WTC11 (cell line): ENCODE results near the gene DRG2. TPM values are rescaled to one million over a fixed set of nuclear protein-coding genes. Genes with fewer than 3 reads are reported as not detected.

ENCODE experiments used
- ATAC-seq: fragments of 200-7000 bp; cut with Tn5 transposase; 2 replicates; pipeline ENCODE4 v1.10.0; 2021; ENCODE audit warnings: mild to moderate bottlenecking, moderate library complexity
- CTCF ChIA-PET: fragments of 300-600 bp; sonication (Branson Sonifier 250); formaldehyde crosslinking; loops from one replicate; lab custom pipeline; 2021; ENCODE audit warnings: antibody characterized with exemption; lab: Charles Lee
- POLR2A ChIA-PET: fragments of 350-600 bp; sonication (Branson Sonifier 250); formaldehyde crosslinking; loops from one replicate; lab custom pipeline; 2021; ENCODE audit warnings: antibody characterized with exemption; lab: Charles Lee
- DNase-seq: peaks from one replicate; pipeline ENCODE4 v3.0.0; 2021; ENCODE audit warnings: low spot score
- H3K27ac Mint-ChIP-seq: 2 replicates; pipeline ENCODE4 v1.8.0; 2021; ENCODE audit warnings: mixed read lengths
- H3K27me3 Mint-ChIP-seq: 2 replicates; pipeline ENCODE4 v1.8.0; 2021; ENCODE audit warnings: low read depth, mild to moderate bottlenecking, moderate library complexity, mixed read lengths
- H3K36me3 Mint-ChIP-seq: 2 replicates; pipeline ENCODE4 v1.8.0; 2021; ENCODE audit warnings: mixed read lengths
- H3K4me1 Mint-ChIP-seq: 2 replicates; pipeline ENCODE4 v1.8.0; 2022; ENCODE audit warnings: mixed read lengths
- H3K4me3 Mint-ChIP-seq: 2 replicates; pipeline ENCODE4 v1.8.0; 2021; ENCODE audit warnings: mild to moderate bottlenecking, moderate library complexity, mixed read lengths
- H3K9me3 Mint-ChIP-seq: 2 replicates; pipeline ENCODE4 v1.8.0; 2021; ENCODE audit warnings: mixed read lengths
- ESRRA ChIP-seq: sonication (generic); formaldehyde crosslinking; IDR thresholded peaks from 2 replicates; pipeline ENCODE4 v1.8.1; 2022; ENCODE audit warnings: mild to moderate bottlenecking, missing genetic modification reagents, borderline replicate concordance
- FOXJ3 ChIP-seq: sonication (generic); formaldehyde crosslinking; IDR thresholded peaks from 2 replicates; pipeline ENCODE4 v1.9.0; 2021; ENCODE audit warnings: missing genetic modification reagents, mild to moderate bottlenecking, borderline replicate concordance
- GABPB1 ChIP-seq: sonication (generic); formaldehyde crosslinking; IDR thresholded peaks from 2 replicates; pipeline ENCODE4 v1.8.1; 2023; ENCODE audit warnings: mild to moderate bottlenecking, missing genetic modification reagents
- JAZF1 ChIP-seq: fragments of 250-450 bp; sonication (Bioruptor Pico); IDR thresholded peaks from 2 replicates; pipeline ENCODE4 v1.9.0; 2021; ENCODE audit warnings: moderate library complexity, mild to moderate bottlenecking, inconsistent platforms
- MXD4 ChIP-seq: fragments of 250-450 bp; sonication (Bioruptor Pico); IDR thresholded peaks from 2 replicates; pipeline ENCODE4 v1.8.0; 2021; ENCODE audit warnings: mild to moderate bottlenecking, moderate library complexity, borderline replicate concordance
- NFYB ChIP-seq: sonication (generic); formaldehyde crosslinking; conservative IDR thresholded peaks from 2 replicates; pipeline ENCODE4 v1.8.0; 2022; ENCODE audit warnings: low read depth, missing genetic modification reagents
- OVOL2 ChIP-seq: fragments of 250-450 bp; sonication (Bioruptor Pico); IDR thresholded peaks from 2 replicates; pipeline ENCODE4 v1.9.0; 2021; ENCODE audit warnings: mild to moderate bottlenecking, borderline replicate concordance
- PRRX2 ChIP-seq: fragments of 250-450 bp; sonication (Bioruptor Pico); IDR thresholded peaks from 2 replicates; pipeline ENCODE4 v1.8.0; 2021; ENCODE audit warnings: mild to moderate bottlenecking
- SP1 ChIP-seq: sonication (generic); formaldehyde crosslinking; conservative IDR thresholded peaks from 2 replicates; pipeline ENCODE4 v1.8.1; 2022; ENCODE audit warnings: missing genetic modification reagents
- TEAD4 ChIP-seq: sonication (generic); formaldehyde crosslinking; IDR thresholded peaks from 2 replicates; pipeline ENCODE4 v1.8.0; 2022; ENCODE audit warnings: mild to moderate bottlenecking, missing genetic modification reagents
- ZNF121 ChIP-seq: sonication (generic); formaldehyde crosslinking; IDR thresholded peaks from 2 replicates; pipeline ENCODE4 v1.8.0; 2023; ENCODE audit warnings: missing genetic modification reagents
- ZNF423 ChIP-seq: fragments of 250-450 bp; sonication (Bioruptor Pico); IDR thresholded peaks from 2 replicates; pipeline ENCODE4 v2.1.2; 2022; ENCODE audit warnings: mild to moderate bottlenecking, moderate library complexity
- total RNA-seq: library from RNA; stranded (reverse); gene quantifications from 3 replicates; pipeline ENCODE4 v1.2.3, GENCODE V29; 2021
- TF ChIP-seq, protein P1 (sequence below): sonication (generic); formaldehyde crosslinking; IDR thresholded peaks from 2 replicates; pipeline ENCODE4 v1.8.0; 2022; ENCODE audit warnings: mild to moderate bottlenecking, missing genetic modification reagents
- TF ChIP-seq, protein P2 (sequence below): sonication (generic); formaldehyde crosslinking; IDR thresholded peaks from 2 replicates; pipeline ENCODE4 v1.8.0; 2023; ENCODE audit warnings: mild to moderate bottlenecking, missing genetic modification reagents
- TF ChIP-seq, protein P3 (sequence below): sonication (generic); formaldehyde crosslinking; IDR thresholded peaks from 2 replicates; pipeline ENCODE4 v1.8.1; 2022; ENCODE audit warnings: missing genetic modification reagents, borderline replicate concordance
- TF ChIP-seq, protein P4 (sequence below): sonication (generic); formaldehyde crosslinking; IDR thresholded peaks from 2 replicates; pipeline ENCODE4 v1.8.0; 2022; ENCODE audit warnings: missing genetic modification reagents
- TF ChIP-seq, protein P5 (sequence below): fragments of 250-450 bp; sonication (Bioruptor Pico); conservative IDR thresholded peaks from 2 replicates; pipeline ENCODE4 v1.9.0; 2021; ENCODE audit warnings: mild to moderate bottlenecking
- TF ChIP-seq, protein P6 (sequence below): sonication (generic); formaldehyde crosslinking; IDR thresholded peaks from 2 replicates; pipeline ENCODE4 v1.8.1; 2023; ENCODE audit warnings: mild to moderate bottlenecking, missing genetic modification reagents

DRG2 gene
- total RNA-seq, 1 experiment from 2014 or later: 41.4 TPM

DNA sequence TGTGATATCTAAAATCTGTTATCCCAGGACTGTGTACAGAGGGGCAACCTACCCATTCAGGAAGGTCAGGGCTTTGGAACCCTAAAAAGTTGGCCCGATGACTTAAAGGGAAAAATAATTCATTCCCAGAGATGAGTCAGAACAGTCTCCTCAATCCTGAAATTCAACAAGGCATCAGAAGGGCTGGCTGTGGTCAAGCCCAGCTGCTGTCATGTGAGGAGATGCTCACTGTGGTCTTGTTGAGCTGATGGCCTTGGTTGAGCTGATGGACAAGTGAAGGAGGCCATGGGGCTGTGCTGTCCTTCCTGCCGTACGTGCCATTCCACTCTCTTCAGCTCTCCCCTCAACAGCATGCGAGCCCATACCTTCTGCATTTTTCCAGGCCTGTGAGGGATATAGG, 20.9 kb upstream of the DRG2 start (continued):
- TF ChIP-seq, protein P1, sequence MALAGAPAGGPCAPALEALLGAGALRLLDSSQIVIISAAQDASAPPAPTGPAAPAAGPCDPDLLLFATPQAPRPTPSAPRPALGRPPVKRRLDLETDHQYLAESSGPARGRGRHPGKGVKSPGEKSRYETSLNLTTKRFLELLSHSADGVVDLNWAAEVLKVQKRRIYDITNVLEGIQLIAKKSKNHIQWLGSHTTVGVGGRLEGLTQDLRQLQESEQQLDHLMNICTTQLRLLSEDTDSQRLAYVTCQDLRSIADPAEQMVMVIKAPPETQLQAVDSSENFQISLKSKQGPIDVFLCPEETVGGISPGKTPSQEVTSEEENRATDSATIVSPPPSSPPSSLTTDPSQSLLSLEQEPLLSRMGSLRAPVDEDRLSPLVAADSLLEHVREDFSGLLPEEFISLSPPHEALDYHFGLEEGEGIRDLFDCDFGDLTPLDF (CRISPR knock-in tag): no peak
- TF ChIP-seq NFYB (CRISPR knock-in tag): no peak

DNA sequence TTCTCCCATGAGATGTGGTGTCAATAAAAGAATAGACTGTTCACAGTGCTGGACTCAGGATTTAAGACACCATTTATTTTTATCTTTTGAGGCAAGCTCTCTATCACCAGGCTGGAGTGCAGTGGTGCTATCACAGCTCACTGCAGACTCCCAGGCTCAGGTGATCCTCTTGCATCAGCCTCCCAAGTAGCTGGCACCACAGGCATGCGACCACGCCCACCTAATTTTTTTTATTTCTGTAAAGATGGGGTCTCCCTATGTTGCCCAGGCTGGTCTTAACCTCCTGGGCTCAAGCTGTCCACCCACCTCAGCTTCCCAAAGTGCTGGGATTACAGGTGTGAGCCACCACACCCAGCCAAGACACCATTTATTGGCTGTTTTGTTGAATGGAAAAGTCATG, 18.6 kb upstream of the DRG2 start:
- H3K9me3 Mint-ChIP-seq: no peaks in the 10 kb centered on the region
- peaks cover 5% of the 10 kb centered on the region for H3K4me1 Mint-ChIP-seq
- ChIA-PET CTCF (no interaction called here), POLR2A (no interaction called here)
- DNase-seq (no peak), ATAC-seq (no peak)
- TF ChIP-seq TEAD4 (CRISPR knock-in tag) (no peak), ZNF121 (CRISPR knock-in tag) (0 out of 2 replicates have a peak, but pooled peaks have one; percentile 26), MXD4 (no peak)
- TF ChIP-seq, protein P2, sequence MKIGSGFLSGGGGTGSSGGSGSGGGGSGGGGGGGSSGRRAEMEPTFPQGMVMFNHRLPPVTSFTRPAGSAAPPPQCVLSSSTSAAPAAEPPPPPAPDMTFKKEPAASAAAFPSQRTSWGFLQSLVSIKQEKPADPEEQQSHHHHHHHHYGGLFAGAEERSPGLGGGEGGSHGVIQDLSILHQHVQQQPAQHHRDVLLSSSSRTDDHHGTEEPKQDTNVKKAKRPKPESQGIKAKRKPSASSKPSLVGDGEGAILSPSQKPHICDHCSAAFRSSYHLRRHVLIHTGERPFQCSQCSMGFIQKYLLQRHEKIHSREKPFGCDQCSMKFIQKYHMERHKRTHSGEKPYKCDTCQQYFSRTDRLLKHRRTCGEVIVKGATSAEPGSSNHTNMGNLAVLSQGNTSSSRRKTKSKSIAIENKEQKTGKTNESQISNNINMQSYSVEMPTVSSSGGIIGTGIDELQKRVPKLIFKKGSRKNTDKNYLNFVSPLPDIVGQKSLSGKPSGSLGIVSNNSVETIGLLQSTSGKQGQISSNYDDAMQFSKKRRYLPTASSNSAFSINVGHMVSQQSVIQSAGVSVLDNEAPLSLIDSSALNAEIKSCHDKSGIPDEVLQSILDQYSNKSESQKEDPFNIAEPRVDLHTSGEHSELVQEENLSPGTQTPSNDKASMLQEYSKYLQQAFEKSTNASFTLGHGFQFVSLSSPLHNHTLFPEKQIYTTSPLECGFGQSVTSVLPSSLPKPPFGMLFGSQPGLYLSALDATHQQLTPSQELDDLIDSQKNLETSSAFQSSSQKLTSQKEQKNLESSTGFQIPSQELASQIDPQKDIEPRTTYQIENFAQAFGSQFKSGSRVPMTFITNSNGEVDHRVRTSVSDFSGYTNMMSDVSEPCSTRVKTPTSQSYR: no peak
- H3K27ac Mint-ChIP-seq: no peak overlapping the region
- H3K4me3 Mint-ChIP-seq: no peak overlapping the region
- peaks cover 8% of the 10 kb centered on the region for H3K36me3 Mint-ChIP-seq
- no peaks in the 10 kb centered on the region for H3K27me3 Mint-ChIP-seq

DNA sequence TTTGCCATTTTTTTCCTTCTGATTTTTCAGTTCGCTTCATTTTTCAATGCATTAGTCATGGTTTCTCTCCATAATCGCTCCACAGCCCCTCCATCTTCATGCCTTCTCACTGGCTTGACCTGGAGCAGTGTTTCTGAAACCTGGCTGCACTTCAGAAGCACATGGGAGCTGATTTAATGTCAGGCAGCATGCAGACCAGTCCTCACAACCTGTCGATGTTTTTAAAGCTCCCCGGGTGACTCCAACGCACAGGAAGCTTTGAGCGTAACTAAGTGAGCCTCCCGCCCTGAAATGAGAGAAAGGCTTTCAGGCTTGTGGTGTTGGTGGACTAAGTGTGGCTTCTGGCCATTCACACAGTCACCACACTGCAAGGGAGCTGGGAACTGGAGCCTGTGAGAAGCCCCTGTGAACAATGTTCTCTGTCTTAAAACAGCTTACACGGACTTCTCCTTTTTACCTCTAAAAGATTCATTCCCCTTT, 16.8 kb upstream of the DRG2 start:
- peaks cover 1% of the 10 kb centered on the region; the same call in 1 of the 2 replicates for H3K27me3 Mint-ChIP-seq
- H3K27ac Mint-ChIP-seq: no peak overlapping the region
- CTCF ChIA-PET: interaction anchor here (0.6 to 0.7 kb wide), 2 partner anchors 39 to 70 kb away, joined by 3 read pairs; no protein-coding TSS in a partner anchor

More for the DNA sequence above, 16.8 kb upstream of the DRG2 start:
- no peaks in the 10 kb centered on the region for H3K36me3 Mint-ChIP-seq
- no peaks in the 10 kb centered on the region for H3K9me3 Mint-ChIP-seq
- DNase-seq (no peak), ATAC-seq (no peak; the same call in none of the 2 replicates)
- TF ChIP-seq, protein P3, sequence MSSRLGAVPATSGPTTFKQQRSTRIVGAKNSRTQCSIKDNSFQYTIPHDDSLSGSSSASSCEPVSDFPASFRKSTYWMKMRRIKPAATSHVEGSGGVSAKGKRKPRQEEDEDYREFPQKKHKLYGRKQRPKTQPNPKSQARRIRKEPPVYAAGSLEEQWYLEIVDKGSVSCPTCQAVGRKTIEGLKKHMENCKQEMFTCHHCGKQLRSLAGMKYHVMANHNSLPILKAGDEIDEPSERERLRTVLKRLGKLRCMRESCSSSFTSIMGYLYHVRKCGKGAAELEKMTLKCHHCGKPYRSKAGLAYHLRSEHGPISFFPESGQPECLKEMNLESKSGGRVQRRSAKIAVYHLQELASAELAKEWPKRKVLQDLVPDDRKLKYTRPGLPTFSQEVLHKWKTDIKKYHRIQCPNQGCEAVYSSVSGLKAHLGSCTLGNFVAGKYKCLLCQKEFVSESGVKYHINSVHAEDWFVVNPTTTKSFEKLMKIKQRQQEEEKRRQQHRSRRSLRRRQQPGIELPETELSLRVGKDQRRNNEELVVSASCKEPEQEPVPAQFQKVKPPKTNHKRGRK: no peak
- TF ChIP-seq OVOL2 (CRISPR knock-in tag): no peak
- TF ChIP-seq, protein P4, sequence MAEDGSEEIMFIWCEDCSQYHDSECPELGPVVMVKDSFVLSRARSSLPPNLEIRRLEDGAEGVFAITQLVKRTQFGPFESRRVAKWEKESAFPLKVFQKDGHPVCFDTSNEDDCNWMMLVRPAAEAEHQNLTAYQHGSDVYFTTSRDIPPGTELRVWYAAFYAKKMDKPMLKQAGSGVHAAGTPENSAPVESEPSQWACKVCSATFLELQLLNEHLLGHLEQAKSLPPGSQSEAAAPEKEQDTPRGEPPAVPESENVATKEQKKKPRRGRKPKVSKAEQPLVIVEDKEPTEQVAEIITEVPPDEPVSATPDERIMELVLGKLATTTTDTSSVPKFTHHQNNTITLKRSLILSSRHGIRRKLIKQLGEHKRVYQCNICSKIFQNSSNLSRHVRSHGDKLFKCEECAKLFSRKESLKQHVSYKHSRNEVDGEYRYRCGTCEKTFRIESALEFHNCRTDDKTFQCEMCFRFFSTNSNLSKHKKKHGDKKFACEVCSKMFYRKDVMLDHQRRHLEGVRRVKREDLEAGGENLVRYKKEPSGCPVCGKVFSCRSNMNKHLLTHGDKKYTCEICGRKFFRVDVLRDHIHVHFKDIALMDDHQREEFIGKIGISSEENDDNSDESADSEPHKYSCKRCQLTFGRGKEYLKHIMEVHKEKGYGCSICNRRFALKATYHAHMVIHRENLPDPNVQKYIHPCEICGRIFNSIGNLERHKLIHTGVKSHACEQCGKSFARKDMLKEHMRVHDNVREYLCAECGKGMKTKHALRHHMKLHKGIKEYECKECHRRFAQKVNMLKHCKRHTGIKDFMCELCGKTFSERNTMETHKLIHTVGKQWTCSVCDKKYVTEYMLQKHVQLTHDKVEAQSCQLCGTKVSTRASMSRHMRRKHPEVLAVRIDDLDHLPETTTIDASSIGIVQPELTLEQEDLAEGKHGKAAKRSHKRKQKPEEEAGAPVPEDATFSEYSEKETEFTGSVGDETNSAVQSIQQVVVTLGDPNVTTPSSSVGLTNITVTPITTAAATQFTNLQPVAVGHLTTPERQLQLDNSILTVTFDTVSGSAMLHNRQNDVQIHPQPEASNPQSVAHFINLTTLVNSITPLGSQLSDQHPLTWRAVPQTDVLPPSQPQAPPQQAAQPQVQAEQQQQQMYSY (CRISPR knock-in tag): no peak
- TF ChIP-seq SP1 (CRISPR knock-in tag): no peak
- TF ChIP-seq, protein P5, sequence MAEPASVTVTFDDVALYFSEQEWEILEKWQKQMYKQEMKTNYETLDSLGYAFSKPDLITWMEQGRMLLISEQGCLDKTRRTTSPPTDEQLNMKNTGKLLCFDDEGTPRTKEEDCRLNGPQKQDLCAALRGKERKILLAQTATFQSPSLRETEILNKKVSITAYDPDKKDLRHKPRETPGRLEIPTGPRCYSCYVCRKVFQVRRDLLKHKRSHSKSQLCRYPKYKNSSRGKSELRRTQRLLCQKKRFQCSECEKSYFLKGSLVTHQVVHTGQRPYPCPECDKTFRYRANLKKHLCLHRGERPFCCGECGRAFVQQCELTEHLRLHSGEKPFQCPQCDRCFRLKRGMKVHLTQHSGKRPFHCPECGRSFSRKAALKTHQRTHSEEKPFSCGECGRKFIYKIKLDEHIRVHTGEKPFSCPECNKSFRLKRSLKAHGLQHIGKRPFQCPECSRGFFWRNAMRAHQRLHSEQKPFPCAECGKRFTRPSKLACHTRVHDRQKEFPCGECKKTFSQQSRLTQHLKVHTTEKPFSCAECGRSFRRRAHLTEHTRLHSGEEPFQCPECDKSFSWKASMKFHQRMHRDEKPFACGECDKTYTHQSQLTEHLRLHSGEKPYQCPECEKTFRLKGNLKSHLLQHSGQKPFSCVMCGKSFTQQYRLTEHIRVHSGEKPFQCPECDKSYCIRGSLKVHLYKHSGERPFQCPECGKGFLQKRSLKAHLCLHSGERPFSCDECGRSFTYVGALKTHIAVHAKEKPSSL (CRISPR knock-in tag): no peak
- TF ChIP-seq ZNF423 (CRISPR knock-in tag): no peak
- TF ChIP-seq GABPB1 (CRISPR knock-in tag): no peak
- no peak for TF ChIP-seq JAZF1
- TF ChIP-seq ESRRA (CRISPR knock-in tag): no peak
- TF ChIP-seq, protein P6, sequence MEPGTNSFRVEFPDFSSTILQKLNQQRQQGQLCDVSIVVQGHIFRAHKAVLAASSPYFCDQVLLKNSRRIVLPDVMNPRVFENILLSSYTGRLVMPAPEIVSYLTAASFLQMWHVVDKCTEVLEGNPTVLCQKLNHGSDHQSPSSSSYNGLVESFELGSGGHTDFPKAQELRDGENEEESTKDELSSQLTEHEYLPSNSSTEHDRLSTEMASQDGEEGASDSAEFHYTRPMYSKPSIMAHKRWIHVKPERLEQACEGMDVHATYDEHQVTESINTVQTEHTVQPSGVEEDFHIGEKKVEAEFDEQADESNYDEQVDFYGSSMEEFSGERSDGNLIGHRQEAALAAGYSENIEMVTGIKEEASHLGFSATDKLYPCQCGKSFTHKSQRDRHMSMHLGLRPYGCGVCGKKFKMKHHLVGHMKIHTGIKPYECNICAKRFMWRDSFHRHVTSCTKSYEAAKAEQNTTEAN (CRISPR knock-in tag): no peak
- no peak for TF ChIP-seq FOXJ3 (CRISPR knock-in tag)
- TF ChIP-seq PRRX2 (CRISPR knock-in tag): no peak
- TF ChIP-seq, all 79 proteins: peak for 0
- Mint-ChIP-seq H3K4me1 (peaks cover 5% of the 10 kb centered on the region), H3K4me3 (no peak overlapping the region)
- POLR2A ChIA-PET: no interaction called here
